Bronchial epithelial cell (primary cell): ENCODE measurements around the gene ZNF423. TPM values are rescaled to one million over a fixed set of nuclear protein-coding genes. Genes with fewer than 3 reads are reported as not detected.

Experiments used
- DNase-seq: peaks from one replicate; pipeline ENCODE4 v3.0.0-alpha.2; 2010; ENCODE audit warnings: low read depth
- FAIRE-seq: peaks from 2 replicates; lab custom pipeline; 2011; peaks lifted over from hg19 to GRCh38; lab: Jason Lieb, UNC
- H3K27me3 ChIP-seq: 2 replicates; pipeline ENCODE4 v1.5.1; 2011; ENCODE audit warnings: low read length; ENCODE audit not compliant: control insufficient read depth, insufficient read depth
- H3K36me3 ChIP-seq: 2 replicates; pipeline ENCODE4 v1.5.1; 2011; ENCODE audit warnings: low read length; ENCODE audit not compliant: control insufficient read depth, insufficient read depth
- H3K4me3 ChIP-seq: 2 replicates; pipeline ENCODE4 v1.5.1; 2011; ENCODE audit warnings: mild to moderate bottlenecking, low read depth, low read length, control low read depth
- CTCF ChIP-seq: IDR thresholded peaks from 2 replicates; pipeline ENCODE4 v1.5.1; 2011; ENCODE audit warnings: mild to moderate bottlenecking, moderate library complexity, low read length, control low read depth, inconsistent platforms; ENCODE audit not compliant: insufficient read depth, severe bottlenecking
- total RNA-seq: library from RNA; depleted of rRNA; stranded (reverse); fragments of >200 nt; gene quantifications from 2 replicates; pipeline ENCODE4 v1.2.1, GENCODE V29; 2014

The ZNF423 gene
- total RNA-seq, 1 donor from 2014 or later = under 0.01 TPM

GRCh38 chr16:49816875-49817274, 39.0 kb downstream of the ZNF423 start:
- Histone ChIP-seq H3K4me3 (no peak overlapping the region), H3K27me3 (no peaks in the 10 kb centered on the region), H3K36me3 (no peaks in the 10 kb centered on the region)
- DNase-seq (no peak), FAIRE-seq (no peak)
- no peak for TF ChIP-seq CTCF

GRCh38 chr16:49811644-49812334, 44.1 kb downstream of the ZNF423 start:
- no peak for TF ChIP-seq CTCF
- H3K27me3 ChIP-seq = no peaks in the 10 kb centered on the region
- DNase-seq (no peak), FAIRE-seq (no peak)
- H3K36me3 ChIP-seq = no peaks in the 10 kb centered on the region
- no peak overlapping the region for H3K4me3 ChIP-seq

GRCh38 chr16:49810831-49811230, 45.1 kb downstream of the ZNF423 start:
- Histone ChIP-seq H3K36me3 (no peaks in the 10 kb centered on the region), H3K27me3 (no peaks in the 10 kb centered on the region), H3K4me3 (no peak overlapping the region)
- no peak for DNase-seq
- TF ChIP-seq CTCF = no peak
- no peak for FAIRE-seq

GRCh38 chr16:49809561-49809960, 46.4 kb downstream of the ZNF423 start:
- H3K36me3 ChIP-seq = no peaks in the 10 kb centered on the region
- TF ChIP-seq CTCF = no peak
- H3K4me3 ChIP-seq = no peak overlapping the region
- no peak for DNase-seq
- H3K27me3 ChIP-seq = no peaks in the 10 kb centered on the region
- no peak for FAIRE-seq

GRCh38 chr16:49809062-49809461, 46.9 kb downstream of the ZNF423 start:
- TF ChIP-seq CTCF = no peak
- FAIRE-seq (no peak), DNase-seq (no peak)

GRCh38 chr16:49806446-49806845, 49.5 kb downstream of the ZNF423 start:
- no peaks in the 10 kb centered on the region for H3K27me3 ChIP-seq
- FAIRE-seq = no peak
- no peak for TF ChIP-seq CTCF
- H3K4me3 ChIP-seq = no peak overlapping the region
- DNase-seq = no peak
- H3K36me3 ChIP-seq = no peaks in the 10 kb centered on the region

More at GRCh38 chr16:49809062-49809461, 46.9 kb downstream of the ZNF423 start:
- Histone ChIP-seq H3K27me3 (no peaks in the 10 kb centered on the region), H3K36me3 (no peaks in the 10 kb centered on the region), H3K4me3 (no peak overlapping the region)
